Measurements from ENCODE around the gene INPP4A.

Gene INPP4A

GRCh38 chr2:98623657-98624056 is 179.0 kb downstream of the INPP4A start:
- H3K27ac ChIP-seq = no peak overlapping the region
- TF ChIP-seq, protein P1, sequence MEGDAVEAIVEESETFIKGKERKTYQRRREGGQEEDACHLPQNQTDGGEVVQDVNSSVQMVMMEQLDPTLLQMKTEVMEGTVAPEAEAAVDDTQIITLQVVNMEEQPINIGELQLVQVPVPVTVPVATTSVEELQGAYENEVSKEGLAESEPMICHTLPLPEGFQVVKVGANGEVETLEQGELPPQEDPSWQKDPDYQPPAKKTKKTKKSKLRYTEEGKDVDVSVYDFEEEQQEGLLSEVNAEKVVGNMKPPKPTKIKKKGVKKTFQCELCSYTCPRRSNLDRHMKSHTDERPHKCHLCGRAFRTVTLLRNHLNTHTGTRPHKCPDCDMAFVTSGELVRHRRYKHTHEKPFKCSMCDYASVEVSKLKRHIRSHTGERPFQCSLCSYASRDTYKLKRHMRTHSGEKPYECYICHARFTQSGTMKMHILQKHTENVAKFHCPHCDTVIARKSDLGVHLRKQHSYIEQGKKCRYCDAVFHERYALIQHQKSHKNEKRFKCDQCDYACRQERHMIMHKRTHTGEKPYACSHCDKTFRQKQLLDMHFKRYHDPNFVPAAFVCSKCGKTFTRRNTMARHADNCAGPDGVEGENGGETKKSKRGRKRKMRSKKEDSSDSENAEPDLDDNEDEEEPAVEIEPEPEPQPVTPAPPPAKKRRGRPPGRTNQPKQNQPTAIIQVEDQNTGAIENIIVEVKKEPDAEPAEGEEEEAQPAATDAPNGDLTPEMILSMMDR (conservative IDR thresholded peaks at IDR 0.05) = no peak

GRCh38 chr2:98632351-98632750 is 187.7 kb downstream of the INPP4A start:
- no peak overlapping the region for H3K27ac ChIP-seq
- TF ChIP-seq, protein P1 (conservative IDR thresholded peaks at IDR 0.05) = no peak

DNA sequence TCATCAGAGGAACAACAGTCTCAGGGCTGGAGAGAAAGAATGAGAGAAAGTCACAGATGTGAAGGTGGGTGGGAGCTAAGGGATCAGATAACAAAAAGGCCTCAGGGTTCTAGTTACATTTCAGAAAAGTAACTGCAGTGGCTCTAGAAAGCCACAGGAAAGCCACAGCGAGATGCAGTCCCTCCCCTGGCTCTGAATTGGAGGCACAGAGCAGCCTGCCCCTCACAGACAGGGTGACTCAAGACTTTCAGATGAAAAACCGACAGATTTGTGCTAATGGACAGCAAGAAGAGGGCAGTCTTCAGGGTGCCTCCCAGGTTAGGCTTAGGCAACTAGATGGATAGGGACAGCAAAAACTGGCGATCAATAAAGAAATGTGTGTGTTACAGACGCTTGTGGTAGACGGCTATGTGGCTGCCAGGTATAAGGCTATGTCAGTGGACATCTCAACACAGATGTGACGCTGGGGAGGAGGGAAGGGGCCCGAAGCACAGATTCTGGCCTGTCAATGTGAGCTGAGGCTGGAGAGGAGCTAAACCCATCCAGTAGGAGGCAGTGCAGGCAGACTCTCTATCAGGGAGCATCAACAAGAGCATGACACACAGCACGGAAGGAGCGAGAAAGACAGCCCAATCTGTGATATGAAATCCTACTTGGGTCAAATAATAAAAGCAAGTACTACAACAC is 189.9 kb downstream of the INPP4A start:
- TF ChIP-seq, protein P1 (conservative IDR thresholded peaks at IDR 0.05) = no peak
- no peak overlapping the region for H3K27ac ChIP-seq

GRCh38 chr2:98637401-98638147 is 192.9 kb downstream of the INPP4A start:
- TF ChIP-seq, protein P1 (conservative IDR thresholded peaks at IDR 0.05) = no peak

GRCh38 chr2:98643496-98644100 is 198.9 kb downstream of the INPP4A start:
- TF ChIP-seq, protein P1 (conservative IDR thresholded peaks at IDR 0.05) = no peak
- no peak overlapping the region for H3K27ac ChIP-seq

More at GRCh38 chr2:98637401-98638147, 192.9 kb downstream of the INPP4A start:
- H3K27ac ChIP-seq = no peak overlapping the region
